Measurements from ENCODE around the gene TEX48.

Gene TEX48

DNA sequence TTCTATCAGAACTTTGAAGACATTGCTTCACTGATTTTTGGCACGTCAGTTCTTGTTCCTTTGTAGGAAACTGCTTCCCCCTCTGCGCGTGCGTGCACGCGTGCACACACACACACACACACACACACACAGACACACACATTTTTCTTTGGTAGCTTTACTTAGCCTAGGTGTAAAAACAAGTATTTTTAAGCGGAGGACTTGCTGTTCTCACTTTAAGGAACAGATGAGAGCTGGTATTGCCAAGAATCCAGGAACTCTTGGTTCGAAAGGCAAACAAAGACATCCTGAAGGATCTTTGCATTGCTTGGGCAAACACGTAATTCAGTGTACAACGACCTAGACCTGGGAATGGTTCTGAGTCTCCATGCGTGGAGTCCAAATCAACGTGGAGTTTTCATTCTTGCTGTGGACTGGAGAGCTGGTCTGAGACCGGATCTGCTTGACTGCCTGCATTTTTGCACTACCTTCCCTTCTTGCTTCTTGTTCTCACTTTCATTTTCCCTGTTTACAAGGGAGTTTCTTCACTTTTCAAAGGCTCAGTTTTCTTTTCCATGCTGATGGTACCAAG lies 62.7 kb downstream of the TEX48 start:
- no peak for DNase-seq

GRCh38 chr9:114616684-114617520 lies 65.1 kb downstream of the TEX48 start:
- DNase-seq: no peak

Measured in fibroblast of upper back skin (primary cell).